IMR-90 (cell line): ENCODE results near the gene NAPG. TPM values are rescaled to one million over a fixed set of nuclear protein-coding genes. Genes with fewer than 3 reads are reported as not detected.
"Not testable (repeated sequence)": the region's sequence is repeated elsewhere in the genome, so short reads cannot be mapped to it uniquely, and the experiment has no call there.

Source experiments
- ATAC-seq: fragments of 200-7000 bp; cut with Tn5 transposase; 2 replicates; pipeline ENCODE4 v1.9.1; 2020; ENCODE audit warnings: low read depth, mild to moderate bottlenecking, moderate library complexity
- BruUV-seq: library from RNA; stranded (reverse); fragments of 400-500 nt; replicated peaks from 2 replicates; lab custom pipeline; 2021; lab: Mats Ljungman, UMichigan
- CTCF ChIA-PET: fragments of 300-600 bp; formaldehyde crosslinking; extraction: SDS; loops from one replicate; lab custom pipeline; 2021; ENCODE audit warnings: antibody characterized with exemption; lab: Yijun Ruan, JAX
- POLR2A ChIA-PET: fragments of 300-600 bp; sonication (Branson Sonifier 250); formaldehyde crosslinking; loops from one replicate; lab custom pipeline; 2022; ENCODE audit warnings: antibody characterized with exemption; ENCODE audit not compliant: unreplicated experiment; lab: Charles Lee
- DNase-seq: peaks from one replicate; pipeline ENCODE4 v3.0.0; 2013
- H2AFZ ChIP-seq: replicated peaks from 2 replicates; pipeline ENCODE3; 2013; ENCODE audit warnings: low read length, mild to moderate bottlenecking; ENCODE audit not compliant: poor library complexity
- H2AK5ac ChIP-seq: 2 replicates; pipeline ENCODE4 v1.6.1; 2013; ENCODE audit warnings: low read depth, low read length, inconsistent platforms
- H2AK9ac ChIP-seq: replicated peaks from 2 replicates; pipeline ENCODE3; 2013; ENCODE audit warnings: mild to moderate bottlenecking, low read depth, low read length, moderate library complexity; ENCODE audit not compliant: poor library complexity
- H2BK120ac ChIP-seq: 2 replicates; pipeline ENCODE4 v1.6.1; 2013; ENCODE audit warnings: low read depth, low read length, inconsistent platforms
- H2BK15ac ChIP-seq: 3 replicates; pipeline ENCODE4 v1.6.1; 2013; ENCODE audit warnings: low read depth, low read length, inconsistent platforms
- H2BK20ac ChIP-seq: 2 replicates; pipeline ENCODE4 v1.6.1; 2013; ENCODE audit warnings: low read depth, mild to moderate bottlenecking, inconsistent platforms, low read length, moderate library complexity
- H2BK5ac ChIP-seq: 2 replicates; pipeline ENCODE4 v1.6.1; 2013; ENCODE audit warnings: mild to moderate bottlenecking, low read depth, low read length, inconsistent platforms; ENCODE audit not compliant: poor library complexity, severe bottlenecking
- H3K14ac ChIP-seq: replicated peaks from 2 replicates; pipeline ENCODE4 v1.6.1; 2013; ENCODE audit warnings: low read depth, low read length, inconsistent platforms
- H3K18ac ChIP-seq: 2 replicates; pipeline ENCODE4 v1.6.1; 2013; ENCODE audit warnings: low read depth, low read length, control low read depth
- H3K23ac ChIP-seq: 2 replicates; pipeline ENCODE4 v1.6.1; 2013; ENCODE audit warnings: low read depth, low read length, inconsistent platforms
- H3K27ac ChIP-seq: 2 replicates; pipeline ENCODE4 v1.5.1; 2013; ENCODE audit warnings: mild to moderate bottlenecking, control low read depth, low read length; ENCODE audit not compliant: insufficient read depth
- H3K27me3 ChIP-seq: 2 replicates; pipeline ENCODE4 v1.6.1; 2013; ENCODE audit warnings: low read length; ENCODE audit not compliant: control insufficient read depth, insufficient read depth
- H3K36me3 ChIP-seq: 2 replicates; pipeline ENCODE4 v1.6.1; 2013; ENCODE audit warnings: low read length, mixed read lengths; ENCODE audit not compliant: control insufficient read depth, insufficient read depth
- H3K4ac ChIP-seq: 2 replicates; pipeline ENCODE4 v1.6.1; 2013; ENCODE audit warnings: low read depth, low read length, inconsistent platforms
- H3K4me1 ChIP-seq: 2 replicates; pipeline ENCODE4 v1.6.1; 2013; ENCODE audit warnings: low read length, mixed read lengths; ENCODE audit not compliant: control insufficient read depth, insufficient read depth
- H3K4me2 ChIP-seq: 2 replicates; pipeline ENCODE4 v1.6.1; 2013; ENCODE audit warnings: low read depth, mild to moderate bottlenecking, control low read depth, low read length, moderate library complexity
- H3K4me3 ChIP-seq: 2 replicates; pipeline ENCODE4 v1.5.1; 2013; ENCODE audit warnings: low read depth, mild to moderate bottlenecking, control low read depth, low read length, moderate library complexity; ENCODE audit not compliant: insufficient read depth
- H3K56ac ChIP-seq: 2 replicates; pipeline ENCODE4 v1.6.1; 2013; ENCODE audit warnings: low read length, inconsistent platforms; ENCODE audit not compliant: insufficient read depth; ENCODE audit errors: extremely low read depth
- H3K79me1 ChIP-seq, 2 experiments: 2 replicates each; pipeline ENCODE4 v1.6.1; 2013; ENCODE audit warnings: low read length in 2 of 2, inconsistent platforms in 1 of 2, low read depth in 1 of 2
- H3K9ac ChIP-seq: 2 replicates; pipeline ENCODE4 v1.6.1; 2013; ENCODE audit warnings: low read depth, low read length, control low read depth
- H3K9me1 ChIP-seq: 2 replicates; pipeline ENCODE4 v1.6.1; 2013; ENCODE audit warnings: low read length, inconsistent platforms; ENCODE audit not compliant: insufficient read depth
- H3K9me3 ChIP-seq: 2 replicates; pipeline ENCODE4 v1.6.1; 2013; ENCODE audit warnings: low read length; ENCODE audit not compliant: control insufficient read depth, insufficient read depth
- H4K20me1 ChIP-seq: 2 replicates; pipeline ENCODE4 v1.6.1; 2013; ENCODE audit warnings: low read length, inconsistent platforms; ENCODE audit not compliant: insufficient read depth
- H4K5ac ChIP-seq: 2 replicates; pipeline ENCODE4 v1.6.1; 2013; ENCODE audit warnings: mild to moderate bottlenecking, low read depth, low read length, control low read depth
- H4K8ac ChIP-seq, 2 experiments: 2 replicates each; pipeline ENCODE4 v1.6.1; 2013; ENCODE audit warnings: low read depth in 2 of 2, low read length in 2 of 2, control low read depth in 1 of 2, inconsistent platforms in 1 of 2
- H4K91ac ChIP-seq: 2 replicates; pipeline ENCODE4 v1.6.1; 2013; ENCODE audit warnings: low read depth, low read length, inconsistent platforms; ENCODE audit not compliant: insufficient read depth
- WGBS, 2 experiments: methylation state at CpG; one replicate each; pipeline versions ENCODE4 v1.1.5 to v1.1.7; 2013; ENCODE audit warnings: missing lambda C conversion rate in 2 of 2; ENCODE audit not compliant: insufficient read length in 1 of 2; ENCODE audit errors: extremely low coverage in 2 of 2; 5-methylcytosine and 5-hydroxymethylcytosine counted together
- dilution Hi-C: fragments of 300-500 bp; cut with HindIII; formaldehyde crosslinking; loops from one replicate; pipeline ENCODE4 v1.14.3; 2018; ENCODE audit warnings: low sequenced_read_pairs; ENCODE audit not compliant: unreplicated experiment
- in situ Hi-C: fragments of 300-500 bp; cut with MboI; formaldehyde crosslinking; loops from 3 replicates; pipeline ENCODE4 v1.14.3; 2019; ENCODE audit warnings: low sequenced_read_pairs, inconsistent platforms, mixed read lengths
- intact Hi-C: fragments of 100-400 bp; cut with micrococcal nuclease; formaldehyde crosslinking; loops from 2 replicates; pipeline ENCODE4 v1.10.0; 2022
- polyA plus RNA-seq, 3 experiments: library from polyadenylated mRNA; depleted of rRNA; stranded (reverse); fragments of >200 nt; gene quantifications; 2 replicates each; pipeline ENCODE4 v1.2.3, GENCODE V29; 2012; ENCODE audit warnings: low replicate concordance in 1 of 3
- total RNA-seq: library from RNA; depleted of rRNA; stranded (reverse); fragments of >200 nt; gene quantifications from 2 replicates; pipeline ENCODE4 v1.2.3, GENCODE V29; 2012

The NAPG gene
- total and polyA plus RNA-seq, 2 of the 4 experiments (the other 2 are of a cell fraction), result 13.0 to 32.8 TPM

DNA sequence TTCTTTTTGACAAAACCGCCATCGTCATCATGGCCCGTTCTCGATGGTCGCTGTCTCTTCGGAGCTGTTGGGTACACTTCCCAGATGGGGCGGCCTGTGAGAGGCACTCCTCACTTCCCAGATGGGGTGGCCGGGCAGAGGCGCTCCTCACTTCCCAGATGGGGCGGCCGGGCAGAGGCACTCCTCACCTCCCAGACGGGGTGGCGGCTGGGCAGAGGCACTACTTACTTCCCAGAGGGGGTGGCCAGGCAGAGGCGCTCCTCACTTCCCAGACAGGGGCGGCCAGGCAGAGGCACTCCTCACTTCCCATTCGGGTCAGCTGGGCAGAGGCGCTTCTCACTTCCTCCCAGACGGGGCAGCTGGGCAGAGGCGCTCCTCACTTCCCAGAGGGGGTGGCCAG is 19.9 kb upstream of the NAPG start:
- H3K23ac ChIP-seq, H2BK5ac ChIP-seq, H3K56ac ChIP-seq, H4K91ac ChIP-seq, BruUV-seq, H3K4me3 ChIP-seq, H3K4ac ChIP-seq, H2BK15ac ChIP-seq, H3K14ac ChIP-seq, H2BK20ac ChIP-seq, DNase-seq, H3K27me3 ChIP-seq, H2BK120ac ChIP-seq, H4K8ac ChIP-seq, H3K79me1 ChIP-seq, H3K27ac ChIP-seq, H3K4me1 ChIP-seq, H2AK5ac ChIP-seq, H3K36me3 ChIP-seq, H4K5ac ChIP-seq, in situ Hi-C loops, CTCF ChIA-PET, H3K4me2 ChIP-seq, H2AFZ ChIP-seq, H3K9me1 ChIP-seq, intact Hi-C loops, H4K20me1 ChIP-seq, H2AK9ac ChIP-seq, ATAC-seq, POLR2A ChIA-PET, H3K18ac ChIP-seq, H3K9ac ChIP-seq: not testable (repeated sequence)
- 77% methylated on average over 5 of the region's 19 CpGs; no CpG with 5 or more reads in 1 of the 2 experiments for WGBS, 2 experiments
- peaks cover 15% of the 10 kb centered on the region for H3K9me3 ChIP-seq
- dilution Hi-C loops, result loop anchor here (25.0 kb wide), 1 partner anchor 519 kb away; no protein-coding TSS in a partner anchor
